HepG2 (cell line): ENCODE measurements around the gene RUVBL2. TPM values are rescaled to one million over a fixed set of nuclear protein-coding genes. Genes with fewer than 3 reads are reported as not detected.

Experiments used
- AHR ChIP-seq: IDR thresholded peaks from 2 replicates; pipeline ENCODE4 v1.6.1; 2018; ENCODE audit warnings: missing genetic modification reagents, missing compliant biosample characterization
- GTF3A ChIP-seq: sonication (generic); formaldehyde crosslinking; conservative IDR thresholded peaks from 2 replicates; pipeline ENCODE4 v1.4.0; 2020; ENCODE audit warnings: mild to moderate bottlenecking, missing genetic modification reagents
- HDAC1 ChIP-seq: sonication (generic); formaldehyde crosslinking; IDR thresholded peaks from 2 replicates; pipeline ENCODE4 v1.5.1; 2020; ENCODE audit warnings: mild to moderate bottlenecking, missing genetic modification reagents
- ISL2 ChIP-seq: sonication (generic); formaldehyde crosslinking; IDR thresholded peaks from 2 replicates; pipeline ENCODE4 v1.5.0; 2020; ENCODE audit warnings: missing genetic modification reagents
- NFYC ChIP-seq: IDR thresholded peaks from 2 replicates; pipeline ENCODE4 v1.6.1; 2016; ENCODE audit warnings: missing genetic modification reagents, missing compliant biosample characterization
- POLR2AphosphoS5 ChIP-seq: IDR thresholded peaks from 2 replicates; pipeline ENCODE4 v1.6.1; 2012; ENCODE audit warnings: low read depth, low read length
- RBFOX2 ChIP-seq: fragments of 200-400 bp; formaldehyde crosslinking; IDR thresholded peaks from 2 replicates; pipeline ENCODE4 v1.6.1; 2017; ENCODE audit warnings: low read depth, mild to moderate bottlenecking, low read length
- SMARCC2 ChIP-seq: fragments of 450-650 bp; IDR thresholded peaks from 2 replicates; pipeline ENCODE4 v1.6.1; 2017; ENCODE audit warnings: antibody characterized with exemption, mild to moderate bottlenecking
- SRF ChIP-seq: IDR thresholded peaks from 2 replicates; pipeline ENCODE4 v1.6.1; 2011; ENCODE audit warnings: mild to moderate bottlenecking, low read depth, low read length, moderate library complexity
- TEAD2 ChIP-seq: sonication (generic); formaldehyde crosslinking; IDR thresholded peaks from 2 replicates; pipeline ENCODE4 v1.9.0; 2021; ENCODE audit warnings: missing genetic modification reagents
- TOPORS ChIP-seq: sonication (generic); formaldehyde crosslinking; IDR thresholded peaks from 2 replicates; pipeline ENCODE4 v1.8.0; 2023; ENCODE audit warnings: mild to moderate bottlenecking, missing genetic modification reagents
- ZC3H4 ChIP-seq: sonication (generic); formaldehyde crosslinking; IDR thresholded peaks from 2 replicates; pipeline ENCODE4 v1.4.0; 2020; ENCODE audit warnings: missing genetic modification reagents, borderline replicate concordance
- ZMYM2 ChIP-seq: sonication (generic); formaldehyde crosslinking; IDR thresholded peaks from 2 replicates; pipeline ENCODE4 v1.8.0; 2022; ENCODE audit warnings: mild to moderate bottlenecking, missing genetic modification reagents
- ZMYM4 ChIP-seq: sonication (generic); formaldehyde crosslinking; IDR thresholded peaks from 2 replicates; pipeline ENCODE4 v1.8.1; 2023; ENCODE audit warnings: mild to moderate bottlenecking, missing genetic modification reagents
- ZNF282 ChIP-seq: fragments of 450-650 bp; IDR thresholded peaks from 2 replicates; pipeline ENCODE4 v1.6.1; 2018; ENCODE audit not compliant: partially characterized antibody
- ZNF296 ChIP-seq: sonication (generic); formaldehyde crosslinking; conservative IDR thresholded peaks from 2 replicates; pipeline ENCODE4 v1.5.0; 2020; ENCODE audit warnings: mild to moderate bottlenecking, missing genetic modification reagents
- ZNF598 ChIP-seq: sonication (generic); formaldehyde crosslinking; IDR thresholded peaks from 2 replicates; pipeline ENCODE4 v1.5.1; 2020; ENCODE audit warnings: mild to moderate bottlenecking, missing genetic modification reagents, borderline replicate concordance
- ZNF878 ChIP-seq: sonication (generic); formaldehyde crosslinking; IDR thresholded peaks from 2 replicates; pipeline ENCODE4 v1.8.1; 2023; ENCODE audit warnings: mild to moderate bottlenecking, missing genetic modification reagents, moderate library complexity
- ZSCAN22 ChIP-seq: sonication (generic); formaldehyde crosslinking; IDR thresholded peaks from 2 replicates; pipeline ENCODE4 v1.4.0; 2020; ENCODE audit warnings: mild to moderate bottlenecking, missing genetic modification reagents
- polyA plus RNA-seq, 8 experiments: library from polyadenylated mRNA; depleted of rRNA in 3 of 8; stranded (reverse) in 7 of 8; unstranded in 1 of 8; fragments of >200 nt; fragmentation: Illumina TruSeq in 4 of 8; extraction: Trizol in 4 of 8; gene quantifications; 2 replicates each; pipeline versions ENCODE4 v1.2.1 to v1.2.3, GENCODE V29; 2011 to 2016; ENCODE audit warnings: low read depth in 4 of 8, missing spikeins in 1 of 8, mixed read lengths in 1 of 8; ENCODE audit not compliant: insufficient read depth in 1 of 8
- total RNA-seq, 5 experiments: library from RNA; depleted of rRNA; stranded (reverse); fragments of >200 nt; fragmentation: Illumina TruSeq; extraction: Trizol; gene quantifications; 2 replicates each; pipeline ENCODE4 v1.2.3, GENCODE V29; 2016; ENCODE audit warnings: low read depth in 1 of 5
- TF ChIP-seq, protein P1 (sequence below): sonication (generic); formaldehyde crosslinking; IDR thresholded peaks from 2 replicates; pipeline ENCODE4 v1.4.0; 2020; ENCODE audit warnings: mild to moderate bottlenecking, missing genetic modification reagents
- TF ChIP-seq, protein P2 (sequence below): sonication (generic); formaldehyde crosslinking; IDR thresholded peaks from 2 replicates; pipeline ENCODE4 v1.4.0; 2020; ENCODE audit warnings: missing genetic modification reagents, borderline replicate concordance
- TF ChIP-seq, protein P3 (sequence below): sonication (generic); formaldehyde crosslinking; IDR thresholded peaks from 2 replicates; pipeline ENCODE4 v1.8.1; 2023; ENCODE audit warnings: mild to moderate bottlenecking, missing genetic modification reagents
- TF ChIP-seq, protein P4 (sequence below): IDR thresholded peaks from 2 replicates; pipeline ENCODE4 v1.6.1; 2018; ENCODE audit warnings: missing genetic modification reagents, mild to moderate bottlenecking, missing compliant biosample characterization
- TF ChIP-seq, protein P5 (sequence below): sonication (generic); formaldehyde crosslinking; IDR thresholded peaks from 2 replicates; pipeline ENCODE4 v1.8.0; 2022; ENCODE audit warnings: mild to moderate bottlenecking, missing genetic modification reagents; ENCODE audit not compliant: insufficient replicate concordance

Gene RUVBL2
- total and polyA plus RNA-seq, 2 of the 13 experiments (the other 11 are each of a cell fraction or from before 2014, with no cell fraction given) = 120 to 122 TPM

DNA sequence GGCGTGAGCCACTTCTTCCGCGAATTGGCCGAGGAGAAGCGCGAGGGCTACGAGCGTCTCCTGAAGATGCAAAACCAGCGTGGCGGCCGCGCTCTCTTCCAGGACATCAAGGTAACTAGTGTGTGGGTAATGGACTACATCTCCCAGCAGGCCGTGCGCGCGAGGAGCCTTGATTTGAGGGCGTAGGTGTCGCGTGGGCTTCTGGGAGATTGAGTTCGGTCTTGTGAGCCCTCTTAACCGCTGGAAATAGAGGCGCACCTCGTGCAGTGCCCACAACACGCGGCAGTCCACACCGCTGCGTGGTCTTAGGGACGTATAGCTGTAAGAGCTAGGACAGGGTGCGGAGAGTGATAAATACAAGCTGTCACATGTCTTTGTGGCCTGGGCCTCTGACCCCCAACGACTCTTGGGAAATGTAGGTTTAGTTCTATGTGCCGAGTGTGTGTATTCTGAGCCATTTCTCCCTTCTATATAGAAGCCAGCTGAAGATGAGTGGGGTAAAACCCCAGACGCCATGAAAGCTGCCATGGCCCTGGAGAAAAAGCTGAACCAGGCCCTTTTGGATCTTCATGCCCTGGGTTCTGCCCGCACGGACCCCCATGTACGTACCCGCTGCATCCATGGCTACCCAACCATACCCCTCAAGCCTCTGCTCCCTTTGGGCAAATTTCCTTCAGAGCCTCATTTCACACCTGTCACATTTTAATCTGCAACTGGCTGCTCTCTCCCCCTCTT is 27.7 kb upstream of the RUVBL2 start (continued):
- TF ChIP-seq ZNF598 (peak; percentile 94; the same call in 1 of the 2 replicates), GTF3A (CRISPR knock-in tag) (no peak), ZNF878 (CRISPR knock-in tag) (no peak), HDAC1 (CRISPR knock-in tag) (no peak; the same call in 1 of the 2 replicates), NFYC (CRISPR knock-in tag) (peak; percentile 50; the same call in 1 of the 2 replicates), ZMYM4 (no peak), POLR2AphosphoS5 (peak; percentile 4; the same call in 1 of the 2 replicates), SMARCC2 (no peak), ZSCAN22 (CRISPR knock-in tag) (no peak), TEAD2 (CRISPR knock-in tag) (no peak), ZNF282 (no peak), RBFOX2 (peak; percentile 74), ISL2 (CRISPR knock-in tag) (no peak), TOPORS (CRISPR knock-in tag) (no peak; the same call in 1 of the 2 replicates), SRF (no peak), ZMYM2 (CRISPR knock-in tag) (no peak), ZNF296 (CRISPR knock-in tag) (no peak), AHR (0 out of 2 replicates have a peak, but pooled peaks have one; percentile 9), ZC3H4 (CRISPR knock-in tag) (peak; percentile 74; the same call in 1 of the 2 replicates)
- TF ChIP-seq, protein P1, sequence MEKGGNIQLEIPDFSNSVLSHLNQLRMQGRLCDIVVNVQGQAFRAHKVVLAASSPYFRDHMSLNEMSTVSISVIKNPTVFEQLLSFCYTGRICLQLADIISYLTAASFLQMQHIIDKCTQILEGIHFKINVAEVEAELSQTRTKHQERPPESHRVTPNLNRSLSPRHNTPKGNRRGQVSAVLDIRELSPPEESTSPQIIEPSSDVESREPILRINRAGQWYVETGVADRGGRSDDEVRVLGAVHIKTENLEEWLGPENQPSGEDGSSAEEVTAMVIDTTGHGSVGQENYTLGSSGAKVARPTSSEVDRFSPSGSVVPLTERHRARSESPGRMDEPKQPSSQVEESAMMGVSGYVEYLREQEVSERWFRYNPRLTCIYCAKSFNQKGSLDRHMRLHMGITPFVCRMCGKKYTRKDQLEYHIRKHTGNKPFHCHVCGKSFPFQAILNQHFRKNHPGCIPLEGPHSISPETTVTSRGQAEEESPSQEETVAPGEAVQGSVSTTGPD = no peak
- TF ChIP-seq, protein P2, sequence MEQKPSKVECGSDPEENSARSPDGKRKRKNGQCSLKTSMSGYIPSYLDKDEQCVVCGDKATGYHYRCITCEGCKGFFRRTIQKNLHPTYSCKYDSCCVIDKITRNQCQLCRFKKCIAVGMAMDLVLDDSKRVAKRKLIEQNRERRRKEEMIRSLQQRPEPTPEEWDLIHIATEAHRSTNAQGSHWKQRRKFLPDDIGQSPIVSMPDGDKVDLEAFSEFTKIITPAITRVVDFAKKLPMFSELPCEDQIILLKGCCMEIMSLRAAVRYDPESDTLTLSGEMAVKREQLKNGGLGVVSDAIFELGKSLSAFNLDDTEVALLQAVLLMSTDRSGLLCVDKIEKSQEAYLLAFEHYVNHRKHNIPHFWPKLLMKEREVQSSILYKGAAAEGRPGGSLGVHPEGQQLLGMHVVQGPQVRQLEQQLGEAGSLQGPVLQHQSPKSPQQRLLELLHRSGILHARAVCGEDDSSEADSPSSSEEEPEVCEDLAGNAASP (CRISPR knock-in tag) = no peak
- TF ChIP-seq, protein P3, sequence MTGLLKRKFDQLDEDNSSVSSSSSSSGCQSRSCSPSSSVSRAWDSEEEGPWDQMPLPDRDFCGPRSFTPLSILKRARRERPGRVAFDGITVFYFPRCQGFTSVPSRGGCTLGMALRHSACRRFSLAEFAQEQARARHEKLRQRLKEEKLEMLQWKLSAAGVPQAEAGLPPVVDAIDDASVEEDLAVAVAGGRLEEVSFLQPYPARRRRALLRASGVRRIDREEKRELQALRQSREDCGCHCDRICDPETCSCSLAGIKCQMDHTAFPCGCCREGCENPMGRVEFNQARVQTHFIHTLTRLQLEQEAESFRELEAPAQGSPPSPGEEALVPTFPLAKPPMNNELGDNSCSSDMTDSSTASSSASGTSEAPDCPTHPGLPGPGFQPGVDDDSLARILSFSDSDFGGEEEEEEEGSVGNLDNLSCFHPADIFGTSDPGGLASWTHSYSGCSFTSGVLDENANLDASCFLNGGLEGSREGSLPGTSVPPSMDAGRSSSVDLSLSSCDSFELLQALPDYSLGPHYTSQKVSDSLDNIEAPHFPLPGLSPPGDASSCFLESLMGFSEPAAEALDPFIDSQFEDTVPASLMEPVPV (CRISPR knock-in tag) = 0 out of 2 replicates have a peak, but pooled peaks have one; percentile 9
- TF ChIP-seq, protein P4, sequence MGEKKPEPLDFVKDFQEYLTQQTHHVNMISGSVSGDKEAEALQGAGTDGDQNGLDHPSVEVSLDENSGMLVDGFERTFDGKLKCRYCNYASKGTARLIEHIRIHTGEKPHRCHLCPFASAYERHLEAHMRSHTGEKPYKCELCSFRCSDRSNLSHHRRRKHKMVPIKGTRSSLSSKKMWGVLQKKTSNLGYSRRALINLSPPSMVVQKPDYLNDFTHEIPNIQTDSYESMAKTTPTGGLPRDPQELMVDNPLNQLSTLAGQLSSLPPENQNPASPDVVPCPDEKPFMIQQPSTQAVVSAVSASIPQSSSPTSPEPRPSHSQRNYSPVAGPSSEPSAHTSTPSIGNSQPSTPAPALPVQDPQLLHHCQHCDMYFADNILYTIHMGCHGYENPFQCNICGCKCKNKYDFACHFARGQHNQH (CRISPR knock-in tag) = 0 out of 2 replicates have a peak, but pooled peaks have one; percentile 5
- TF ChIP-seq, protein P5, sequence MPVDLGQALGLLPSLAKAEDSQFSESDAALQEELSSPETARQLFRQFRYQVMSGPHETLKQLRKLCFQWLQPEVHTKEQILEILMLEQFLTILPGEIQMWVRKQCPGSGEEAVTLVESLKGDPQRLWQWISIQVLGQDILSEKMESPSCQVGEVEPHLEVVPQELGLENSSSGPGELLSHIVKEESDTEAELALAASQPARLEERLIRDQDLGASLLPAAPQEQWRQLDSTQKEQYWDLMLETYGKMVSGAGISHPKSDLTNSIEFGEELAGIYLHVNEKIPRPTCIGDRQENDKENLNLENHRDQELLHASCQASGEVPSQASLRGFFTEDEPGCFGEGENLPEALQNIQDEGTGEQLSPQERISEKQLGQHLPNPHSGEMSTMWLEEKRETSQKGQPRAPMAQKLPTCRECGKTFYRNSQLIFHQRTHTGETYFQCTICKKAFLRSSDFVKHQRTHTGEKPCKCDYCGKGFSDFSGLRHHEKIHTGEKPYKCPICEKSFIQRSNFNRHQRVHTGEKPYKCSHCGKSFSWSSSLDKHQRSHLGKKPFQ (CRISPR knock-in tag) = no peak
